GM13977 (cell line): ENCODE results near the gene F8.

Experiments
- DNase-seq: peaks from one replicate; pipeline ENCODE4 v3.0.0; 2012; ENCODE audit warnings: low spot score
- in situ Hi-C: fragments of 300-500 bp; cut with MboI; formaldehyde crosslinking; loops from one replicate; pipeline ENCODE4 v1.12.0; 2022; ENCODE audit warnings: low sequenced_read_pairs, low pct_unique_long_range_greater_than_20kb, mixed read lengths, inconsistent platforms; ENCODE audit not compliant: unreplicated experiment
- TF ChIP-seq, protein P1 (sequence below): IDR thresholded peaks from 2 replicates; pipeline ENCODE4 v1.5.1; 2012; ENCODE audit warnings: mild to moderate bottlenecking, control low read depth; ENCODE audit not compliant: insufficient read depth; ENCODE audit errors: extremely low read depth, missing control alignments

The F8 gene

DNA sequence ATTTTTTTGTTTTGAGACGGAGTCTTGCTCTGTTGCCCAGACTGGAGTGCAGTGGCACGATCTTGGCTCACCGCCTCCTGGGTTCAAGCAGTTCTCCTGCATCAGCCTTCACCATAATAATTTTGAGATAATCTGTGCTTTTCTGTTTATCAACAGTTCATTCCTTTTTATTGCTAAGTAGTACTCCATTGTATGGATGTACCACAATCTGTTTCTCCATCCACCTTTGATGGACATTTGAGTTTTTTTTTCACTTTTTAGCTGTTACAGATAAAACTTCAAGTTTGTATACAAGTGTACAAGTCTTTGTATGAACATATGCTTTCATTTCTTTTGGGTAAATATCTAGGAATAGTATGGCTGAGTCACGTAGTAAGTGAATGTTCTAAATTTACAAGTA is 13.2 kb upstream of the F8 start:
- in situ Hi-C loops: no loop called here
- no peak for DNase-seq
- TF ChIP-seq, protein P1, sequence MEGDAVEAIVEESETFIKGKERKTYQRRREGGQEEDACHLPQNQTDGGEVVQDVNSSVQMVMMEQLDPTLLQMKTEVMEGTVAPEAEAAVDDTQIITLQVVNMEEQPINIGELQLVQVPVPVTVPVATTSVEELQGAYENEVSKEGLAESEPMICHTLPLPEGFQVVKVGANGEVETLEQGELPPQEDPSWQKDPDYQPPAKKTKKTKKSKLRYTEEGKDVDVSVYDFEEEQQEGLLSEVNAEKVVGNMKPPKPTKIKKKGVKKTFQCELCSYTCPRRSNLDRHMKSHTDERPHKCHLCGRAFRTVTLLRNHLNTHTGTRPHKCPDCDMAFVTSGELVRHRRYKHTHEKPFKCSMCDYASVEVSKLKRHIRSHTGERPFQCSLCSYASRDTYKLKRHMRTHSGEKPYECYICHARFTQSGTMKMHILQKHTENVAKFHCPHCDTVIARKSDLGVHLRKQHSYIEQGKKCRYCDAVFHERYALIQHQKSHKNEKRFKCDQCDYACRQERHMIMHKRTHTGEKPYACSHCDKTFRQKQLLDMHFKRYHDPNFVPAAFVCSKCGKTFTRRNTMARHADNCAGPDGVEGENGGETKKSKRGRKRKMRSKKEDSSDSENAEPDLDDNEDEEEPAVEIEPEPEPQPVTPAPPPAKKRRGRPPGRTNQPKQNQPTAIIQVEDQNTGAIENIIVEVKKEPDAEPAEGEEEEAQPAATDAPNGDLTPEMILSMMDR: no peak

DNA sequence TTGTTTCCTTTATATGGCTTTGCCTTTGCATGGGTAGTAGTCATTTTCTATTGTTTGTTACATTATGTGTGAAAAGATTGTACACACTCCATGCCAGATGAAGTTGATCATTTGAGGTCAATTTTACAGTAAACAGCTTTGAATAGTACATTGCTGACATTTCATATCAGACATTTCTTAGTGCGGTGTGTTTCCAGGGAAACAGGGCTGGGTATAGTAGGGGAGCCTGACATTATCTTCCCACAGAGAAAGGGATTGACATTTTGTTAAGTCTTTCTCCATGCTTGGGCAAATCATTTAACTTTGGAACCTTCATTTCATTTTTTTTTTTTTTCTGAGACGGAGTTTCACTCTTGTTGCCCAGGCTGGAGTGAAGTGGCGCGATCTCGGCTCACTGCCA is 9.1 kb upstream of the F8 start:
- DNase-seq: no peak
- in situ Hi-C loops: no loop called here
- TF ChIP-seq, protein P1: no peak

DNA sequence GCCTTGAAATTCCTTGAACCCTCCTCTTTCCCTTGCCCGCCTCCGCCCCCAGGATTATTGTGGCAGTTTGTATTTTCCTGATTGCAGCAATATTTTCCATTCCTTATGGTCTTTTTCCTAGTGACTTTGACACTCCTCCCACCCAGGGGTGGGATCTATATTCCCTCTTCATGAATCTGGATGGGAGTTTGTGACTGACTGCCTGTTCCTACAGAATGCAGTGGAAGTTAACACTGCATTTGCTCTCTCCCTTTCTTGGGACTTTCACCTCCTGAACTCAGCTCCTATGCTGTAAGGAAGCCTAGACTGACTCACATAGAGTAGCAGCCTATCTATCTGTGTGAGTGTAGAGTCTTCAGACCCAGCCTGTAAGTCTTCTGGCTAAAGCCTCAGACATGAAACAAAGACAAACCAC is 6.4 kb upstream of the F8 start:
- no peak for DNase-seq
- in situ Hi-C loops: no loop called here
- TF ChIP-seq, protein P1: no peak

DNA sequence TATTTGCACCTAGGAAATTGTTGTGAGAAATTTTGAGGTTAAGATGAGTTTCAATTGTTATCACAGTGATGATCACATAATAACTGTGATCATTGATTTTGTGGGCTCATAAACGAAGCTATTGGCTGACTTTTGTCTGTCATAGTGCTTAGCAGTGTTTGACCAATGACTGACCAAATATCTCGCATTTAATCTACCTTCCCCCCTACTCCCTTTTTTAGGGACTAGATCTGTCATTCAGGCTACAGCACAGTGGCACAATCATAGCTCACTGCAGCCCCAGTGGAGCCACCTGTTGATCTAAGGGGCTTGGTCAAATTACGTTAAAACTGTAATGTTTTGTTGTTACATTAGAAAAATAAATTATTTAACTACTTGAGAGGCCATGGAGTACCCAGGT is 5.6 kb upstream of the F8 start:
- in situ Hi-C loops: no loop called here
- DNase-seq: no peak
- TF ChIP-seq, protein P1: peak; percentile 15

DNA sequence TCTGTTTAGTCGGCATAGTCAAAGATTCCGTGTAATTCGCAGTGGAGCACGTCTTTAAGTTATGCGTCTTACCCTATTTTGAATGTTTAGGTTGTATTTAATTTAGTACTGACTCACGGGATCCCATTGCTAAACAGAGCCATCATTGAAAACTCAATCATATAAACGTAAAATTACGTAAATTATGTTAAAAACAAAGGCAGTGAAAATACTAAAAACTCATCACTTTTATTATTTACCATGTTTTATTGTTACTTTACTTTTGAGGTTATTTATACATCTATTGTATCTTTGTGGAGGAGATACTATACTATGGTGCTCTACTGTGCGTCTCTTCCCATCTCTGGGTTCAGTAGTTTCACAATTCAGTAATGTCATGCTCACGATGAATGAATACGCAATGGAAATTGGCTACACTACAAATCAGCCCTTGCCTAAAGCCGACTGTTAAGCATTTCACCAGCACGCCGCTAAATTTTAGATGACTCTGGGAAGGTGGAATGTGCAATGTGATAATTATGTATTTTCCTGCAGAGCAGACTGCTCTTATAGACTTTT is 5.1 kb upstream of the F8 start:
- TF ChIP-seq, protein P1: no peak
- in situ Hi-C loops: no loop called here
- DNase-seq: no peak

DNA sequence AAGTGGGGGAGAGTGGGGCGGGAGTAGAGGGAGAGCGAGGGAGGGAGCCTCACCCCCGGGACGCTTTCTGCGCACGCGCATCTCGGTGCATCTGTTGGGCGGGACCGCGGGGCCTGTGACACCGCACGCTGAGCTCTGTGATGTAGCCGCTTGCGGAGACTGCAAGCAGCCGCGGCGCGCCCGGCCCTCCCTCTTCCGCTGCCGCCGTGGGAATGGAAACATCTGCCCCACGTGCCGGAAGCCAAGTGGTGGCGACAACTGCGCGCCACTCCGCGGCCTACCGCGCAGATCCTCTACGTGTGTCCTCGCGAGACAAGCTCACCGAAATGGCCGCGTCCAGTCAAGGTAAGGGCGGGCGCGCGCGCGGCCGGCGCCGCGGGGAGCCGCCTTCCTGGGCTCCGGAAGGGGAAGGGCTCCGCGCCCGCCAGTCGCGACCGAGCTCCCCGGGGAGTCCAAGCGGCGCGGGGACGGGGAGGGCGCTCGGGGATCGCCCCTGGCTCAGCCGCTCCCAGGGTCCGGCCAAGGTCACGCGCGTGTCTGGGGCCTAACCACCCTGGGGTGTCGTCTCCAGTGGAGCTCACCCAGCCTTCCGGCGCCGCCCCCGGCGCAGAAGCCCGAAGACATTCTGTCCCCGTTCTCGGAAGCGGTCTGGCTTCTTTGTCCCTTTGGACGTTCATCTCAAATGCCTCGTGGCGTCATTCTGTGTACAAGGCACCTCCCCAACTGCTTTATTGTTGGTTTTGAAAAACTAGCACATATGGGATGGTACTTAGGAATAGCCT is 4.4 kb upstream of the F8 start, which contains the start of gene FUNDC2:
TSS of gene FUNDC2 (plus strand) at position 118 of the 782 bp plus-strand sequence. CDS start at position 213, 95 bp downstream.
- DNase-seq: peak; percentile 78
- in situ Hi-C loops: no loop called here
- TF ChIP-seq, protein P1: no peak

DNA sequence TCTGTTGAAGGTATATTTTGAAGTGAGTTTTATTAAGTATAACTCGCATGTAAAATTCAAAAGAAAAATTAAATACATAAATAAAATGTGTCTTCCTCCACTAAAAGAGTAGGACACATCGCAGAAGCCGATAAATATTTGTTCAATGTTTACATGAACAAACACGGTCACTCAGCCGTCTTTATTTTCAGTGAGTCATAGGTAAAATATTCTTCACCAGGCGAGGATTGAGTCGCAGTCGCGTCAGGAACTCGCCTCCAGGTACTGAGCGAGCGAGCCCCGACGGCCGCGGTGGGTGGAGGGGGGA is 3.9 kb upstream of the F8 start:
- no peak for DNase-seq
- TF ChIP-seq, protein P1: no peak
- in situ Hi-C loops: no loop called here
